Brain microvascular endothelial cell (primary cell): ENCODE measurements around the gene TEDDM1.

Source experiments
- DNase-seq: peaks from one replicate; pipeline ENCODE4 v3.0.0-alpha.2; 2020
- H3K27ac ChIP-seq: fragments of 250-450 bp; sonication (Bioruptor Pico); 2 replicates; pipeline ENCODE4 v1.5.1; 2020; ENCODE audit warnings: mild to moderate bottlenecking, moderate library complexity
- H3K27me3 ChIP-seq: fragments of 250-450 bp; sonication (Bioruptor Pico); replicated peaks from 2 replicates; pipeline ENCODE4 v1.5.1; 2020; ENCODE audit warnings: mild to moderate bottlenecking
- H3K36me3 ChIP-seq: fragments of 250-450 bp; sonication (Bioruptor Pico); replicated peaks from 2 replicates; pipeline ENCODE4 v1.5.1; 2020; ENCODE audit warnings: mild to moderate bottlenecking
- H3K4me3 ChIP-seq: 2 replicates; pipeline ENCODE4 v1.5.1; 2011; ENCODE audit warnings: low read depth, mild to moderate bottlenecking, control low read depth, low read length, moderate library complexity
- in situ Hi-C: cut with HindIII; loops from 2 replicates; pipeline ENCODE4 v1.10.0; 2017; ENCODE audit warnings: low sequenced_read_pairs, low pct_ligation_motif_present
- TF ChIP-seq, protein P1 (sequence below): IDR thresholded peaks from 2 replicates; pipeline ENCODE4 v1.5.1; 2011; ENCODE audit warnings: low read depth, mild to moderate bottlenecking, moderate library complexity, low read length, control low read depth, inconsistent platforms; ENCODE audit errors: missing control alignments

TEDDM1 gene

DNA sequence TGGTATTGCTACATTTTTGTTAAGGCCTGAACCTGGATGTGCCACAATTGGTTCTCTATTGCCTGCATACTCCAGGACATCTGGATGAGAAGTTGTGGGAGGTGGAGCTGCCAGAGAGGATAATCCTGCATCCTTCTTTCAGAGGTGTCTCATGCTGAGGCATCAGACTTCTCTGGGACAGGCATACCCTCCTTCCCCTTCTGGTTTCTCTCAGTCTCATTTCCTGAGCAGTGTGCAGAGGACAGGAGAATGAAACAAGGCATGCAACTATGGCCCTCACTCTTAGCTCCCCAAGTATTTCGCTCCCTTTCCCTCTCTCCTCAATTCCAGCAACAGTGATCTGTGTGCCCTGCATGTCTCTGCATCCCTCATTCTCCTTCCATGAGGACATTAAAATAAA lies 41.9 kb upstream of the TEDDM1 start:
- Histone ChIP-seq H3K36me3 (no peaks in the 10 kb centered on the region), H3K27ac (no peak overlapping the region), H3K4me3 (no peak overlapping the region), H3K27me3 (no peaks in the 10 kb centered on the region)
- in situ Hi-C loops = no loop called here
- no peak for DNase-seq
- TF ChIP-seq, protein P1, sequence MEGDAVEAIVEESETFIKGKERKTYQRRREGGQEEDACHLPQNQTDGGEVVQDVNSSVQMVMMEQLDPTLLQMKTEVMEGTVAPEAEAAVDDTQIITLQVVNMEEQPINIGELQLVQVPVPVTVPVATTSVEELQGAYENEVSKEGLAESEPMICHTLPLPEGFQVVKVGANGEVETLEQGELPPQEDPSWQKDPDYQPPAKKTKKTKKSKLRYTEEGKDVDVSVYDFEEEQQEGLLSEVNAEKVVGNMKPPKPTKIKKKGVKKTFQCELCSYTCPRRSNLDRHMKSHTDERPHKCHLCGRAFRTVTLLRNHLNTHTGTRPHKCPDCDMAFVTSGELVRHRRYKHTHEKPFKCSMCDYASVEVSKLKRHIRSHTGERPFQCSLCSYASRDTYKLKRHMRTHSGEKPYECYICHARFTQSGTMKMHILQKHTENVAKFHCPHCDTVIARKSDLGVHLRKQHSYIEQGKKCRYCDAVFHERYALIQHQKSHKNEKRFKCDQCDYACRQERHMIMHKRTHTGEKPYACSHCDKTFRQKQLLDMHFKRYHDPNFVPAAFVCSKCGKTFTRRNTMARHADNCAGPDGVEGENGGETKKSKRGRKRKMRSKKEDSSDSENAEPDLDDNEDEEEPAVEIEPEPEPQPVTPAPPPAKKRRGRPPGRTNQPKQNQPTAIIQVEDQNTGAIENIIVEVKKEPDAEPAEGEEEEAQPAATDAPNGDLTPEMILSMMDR = no peak

DNA sequence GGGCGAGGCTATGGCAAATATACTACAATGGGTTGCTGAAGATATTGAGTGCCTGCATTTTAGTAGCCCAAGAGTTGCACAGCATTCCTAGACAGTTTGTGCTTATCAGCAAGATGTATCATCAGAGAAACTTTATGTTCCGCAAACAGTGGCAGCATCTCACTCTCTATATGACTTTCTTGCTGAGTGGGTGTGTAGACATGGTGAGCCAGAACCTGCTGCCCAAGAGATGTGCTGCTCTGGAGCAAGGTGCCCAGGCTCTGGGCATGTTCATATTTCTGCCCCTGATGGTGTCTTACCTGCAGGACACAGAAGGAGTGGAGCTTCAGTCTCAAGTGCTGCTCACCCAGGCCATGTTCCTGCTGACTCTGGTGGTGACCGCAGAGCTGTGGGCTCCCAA lies 41.3 kb upstream of the TEDDM1 start:
- TF ChIP-seq, protein P1 = no peak
- in situ Hi-C loops = no loop called here
- Histone ChIP-seq H3K27ac (no peak overlapping the region), H3K36me3 (no peaks in the 10 kb centered on the region), H3K4me3 (no peak overlapping the region), H3K27me3 (no peaks in the 10 kb centered on the region)
- no peak for DNase-seq

DNA sequence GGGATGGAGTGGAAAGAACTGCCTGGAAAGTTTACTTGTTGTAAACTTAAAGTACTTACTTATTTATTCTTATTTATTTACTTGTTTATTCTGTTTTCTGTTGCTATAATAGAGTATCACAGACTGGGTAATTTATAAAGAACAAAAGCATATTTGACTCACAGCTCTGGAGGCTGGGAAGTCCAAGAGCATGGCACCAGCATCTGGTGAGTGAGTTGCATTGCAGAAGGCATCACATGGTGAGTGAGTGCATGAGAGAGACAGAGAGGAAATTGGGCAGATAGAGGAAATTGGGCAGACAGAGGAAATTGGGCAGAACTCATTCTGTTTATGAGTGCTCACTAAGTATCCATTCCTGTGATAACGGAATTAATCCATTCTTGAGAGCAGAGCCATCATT lies 37.9 kb upstream of the TEDDM1 start:
- no peak overlapping the region for H3K27ac ChIP-seq
- in situ Hi-C loops = no loop called here
- no peak overlapping the region for H3K4me3 ChIP-seq
- H3K36me3 ChIP-seq = no peaks in the 10 kb centered on the region
- TF ChIP-seq, protein P1 = no peak
- no peak for DNase-seq
- H3K27me3 ChIP-seq = no peaks in the 10 kb centered on the region

DNA sequence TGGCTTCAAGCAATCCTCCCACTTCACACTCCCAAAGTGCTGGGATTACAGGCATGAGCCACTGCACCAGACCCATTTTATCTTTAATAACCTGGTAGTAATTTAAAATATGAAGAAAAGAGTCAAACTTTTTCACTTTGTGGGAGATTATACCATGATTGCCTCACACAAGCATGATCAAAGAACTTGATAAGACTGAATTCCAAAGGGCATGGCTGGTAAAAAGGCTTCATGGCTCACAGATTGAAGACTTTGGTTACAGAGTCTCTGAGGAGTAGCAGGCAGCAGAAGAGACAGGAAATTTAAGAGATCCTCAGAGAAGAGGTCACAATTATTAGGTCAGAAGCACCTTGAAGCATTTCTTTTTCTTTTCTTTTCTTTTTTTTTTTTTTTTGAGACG lies 33.1 kb upstream of the TEDDM1 start:
- Histone ChIP-seq H3K27ac (no peak overlapping the region), H3K36me3 (no peaks in the 10 kb centered on the region), H3K4me3 (no peak overlapping the region), H3K27me3 (no peaks in the 10 kb centered on the region)
- in situ Hi-C loops = no loop called here
- DNase-seq = no peak
- TF ChIP-seq, protein P1 = no peak

DNA sequence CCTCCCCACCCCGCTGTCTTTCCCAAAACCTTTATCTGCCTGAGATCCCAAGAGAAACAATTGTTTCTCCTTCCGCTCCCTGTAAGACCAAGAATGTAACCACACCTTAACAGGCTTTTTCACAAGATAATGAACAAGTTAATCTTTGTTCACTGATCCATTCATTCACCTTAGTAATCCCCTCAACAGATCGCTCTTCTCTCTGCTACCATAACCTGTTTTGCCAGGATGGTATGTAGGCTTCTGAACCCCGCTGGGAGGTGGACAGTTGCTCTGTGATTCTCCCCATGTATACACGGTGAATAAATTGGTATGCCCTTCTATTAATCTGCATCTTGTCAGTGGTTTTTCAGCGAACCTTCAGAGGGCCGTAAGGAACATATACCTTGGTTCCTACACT lies 30.8 kb upstream of the TEDDM1 start:
- Histone ChIP-seq H3K4me3 (no peak overlapping the region), H3K27me3 (no peaks in the 10 kb centered on the region), H3K27ac (no peak overlapping the region), H3K36me3 (no peaks in the 10 kb centered on the region)
- TF ChIP-seq, protein P1 = no peak
- DNase-seq = no peak
- in situ Hi-C loops = no loop called here

DNA sequence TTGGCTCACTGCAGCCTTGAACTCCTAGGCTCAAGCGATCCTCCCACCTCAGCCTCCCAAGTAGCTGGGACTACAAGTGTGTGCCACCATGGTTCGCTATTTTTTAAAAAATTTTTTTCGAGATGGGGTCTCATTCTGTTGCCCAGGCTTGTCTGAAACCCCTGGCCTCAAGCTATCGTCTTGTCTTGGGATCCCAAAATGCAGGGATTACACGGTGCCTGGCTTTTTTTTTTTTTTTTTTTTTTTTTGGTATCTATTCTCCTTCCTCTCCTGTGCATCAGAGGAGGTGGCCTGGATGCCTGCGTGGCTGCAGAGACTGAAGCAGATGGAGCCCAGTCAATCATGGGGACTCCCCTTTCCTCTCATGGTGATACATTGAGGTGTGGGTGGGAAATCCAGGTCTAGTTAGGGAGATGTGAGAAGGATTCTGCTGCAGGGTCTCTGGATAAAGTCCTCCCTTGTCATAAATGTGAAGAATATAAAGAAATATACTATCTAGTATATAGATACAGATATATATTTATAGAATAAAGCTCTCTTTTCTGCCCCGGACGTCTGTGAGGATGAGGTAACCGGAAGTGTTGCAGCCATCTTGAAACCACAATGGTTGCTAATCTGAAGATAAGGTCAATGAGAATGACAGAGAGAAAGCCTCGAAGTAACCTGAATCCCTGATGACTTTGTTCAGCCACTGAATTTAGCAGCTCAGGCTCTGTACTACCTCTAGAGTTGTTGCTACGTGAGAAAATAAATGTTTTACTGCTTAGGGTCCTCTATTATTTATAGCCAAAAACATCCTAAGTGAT lies 30.0 kb upstream of the TEDDM1 start:
- in situ Hi-C loops = no loop called here
- Histone ChIP-seq H3K4me3 (no peak overlapping the region), H3K36me3 (no peaks in the 10 kb centered on the region), H3K27ac (no peak overlapping the region), H3K27me3 (no peaks in the 10 kb centered on the region)
- TF ChIP-seq, protein P1 = no peak
- peak; percentile 12 for DNase-seq
